OCI-LY3 (cell line): ENCODE measurements around the gene TPSG1.

Experiments used
- EZH2phosphoT487 ChIP-seq: fragments of 200-600 bp; shearing (Covaris generic); IDR thresholded peaks from 2 replicates; pipeline ENCODE4 v1.6.1; 2018; ENCODE audit warnings: antibody characterized with exemption, mixed run types, low read depth
- TF ChIP-seq, protein P1 (sequence below): fragments of 200-600, 300-600 bp; sonication (generic); IDR thresholded peaks from 2 replicates; pipeline ENCODE4 v1.5.1; 2014; ENCODE audit warnings: antibody characterized with exemption, low read length, low read depth

DNA sequence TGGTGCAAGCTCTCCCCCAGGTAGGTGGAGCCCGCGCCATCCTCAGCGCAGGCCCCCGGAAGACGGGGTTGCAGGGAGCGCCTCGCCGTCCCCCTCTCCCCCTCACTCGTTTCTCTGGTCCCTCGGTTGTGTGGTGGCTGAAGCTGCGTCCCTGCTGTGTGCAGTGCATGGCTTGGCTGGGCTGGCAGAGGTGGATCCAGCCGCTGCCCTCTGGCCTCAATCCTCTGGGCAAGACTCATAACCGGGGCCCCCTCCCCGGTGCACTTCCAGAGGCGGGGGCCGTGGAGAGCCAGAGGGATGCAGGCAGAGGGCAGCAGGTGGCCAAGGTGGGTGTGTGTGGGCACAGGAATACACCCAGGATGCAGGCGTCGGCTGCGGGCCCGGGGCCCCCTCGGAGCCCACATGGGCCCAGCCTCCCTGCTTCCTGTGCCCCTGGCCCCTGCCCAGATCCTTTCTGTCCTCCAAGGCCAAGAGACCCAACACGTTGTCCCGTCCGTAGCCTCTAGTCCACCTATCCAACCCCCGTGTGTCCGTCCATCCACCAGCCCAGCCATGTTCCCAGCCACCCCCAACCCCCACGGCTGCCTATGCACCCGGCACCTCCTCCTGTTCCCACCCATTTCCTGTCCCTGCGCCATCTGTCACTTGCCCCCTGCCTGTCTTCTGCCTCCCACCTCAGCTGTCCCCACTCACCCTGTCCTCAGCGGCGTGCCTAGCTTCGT, 9.3 kb downstream of the TPSG1 start:
- TF ChIP-seq, protein P1, sequence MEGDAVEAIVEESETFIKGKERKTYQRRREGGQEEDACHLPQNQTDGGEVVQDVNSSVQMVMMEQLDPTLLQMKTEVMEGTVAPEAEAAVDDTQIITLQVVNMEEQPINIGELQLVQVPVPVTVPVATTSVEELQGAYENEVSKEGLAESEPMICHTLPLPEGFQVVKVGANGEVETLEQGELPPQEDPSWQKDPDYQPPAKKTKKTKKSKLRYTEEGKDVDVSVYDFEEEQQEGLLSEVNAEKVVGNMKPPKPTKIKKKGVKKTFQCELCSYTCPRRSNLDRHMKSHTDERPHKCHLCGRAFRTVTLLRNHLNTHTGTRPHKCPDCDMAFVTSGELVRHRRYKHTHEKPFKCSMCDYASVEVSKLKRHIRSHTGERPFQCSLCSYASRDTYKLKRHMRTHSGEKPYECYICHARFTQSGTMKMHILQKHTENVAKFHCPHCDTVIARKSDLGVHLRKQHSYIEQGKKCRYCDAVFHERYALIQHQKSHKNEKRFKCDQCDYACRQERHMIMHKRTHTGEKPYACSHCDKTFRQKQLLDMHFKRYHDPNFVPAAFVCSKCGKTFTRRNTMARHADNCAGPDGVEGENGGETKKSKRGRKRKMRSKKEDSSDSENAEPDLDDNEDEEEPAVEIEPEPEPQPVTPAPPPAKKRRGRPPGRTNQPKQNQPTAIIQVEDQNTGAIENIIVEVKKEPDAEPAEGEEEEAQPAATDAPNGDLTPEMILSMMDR, result no peak
- no peak for TF ChIP-seq EZH2phosphoT487
